ENCODE data around the gene SH3RF1. TPM values are rescaled to one million over a fixed set of nuclear protein-coding genes. Genes with fewer than 3 reads are reported as not detected.
A peak's percentile ranks its signal among the peaks of the same experiment; 100 is the strongest.

The SH3RF1 gene
- total and polyA plus RNA-seq, 11 donors = 1.7 to 17.2 (median 8.9) TPM

DNA sequence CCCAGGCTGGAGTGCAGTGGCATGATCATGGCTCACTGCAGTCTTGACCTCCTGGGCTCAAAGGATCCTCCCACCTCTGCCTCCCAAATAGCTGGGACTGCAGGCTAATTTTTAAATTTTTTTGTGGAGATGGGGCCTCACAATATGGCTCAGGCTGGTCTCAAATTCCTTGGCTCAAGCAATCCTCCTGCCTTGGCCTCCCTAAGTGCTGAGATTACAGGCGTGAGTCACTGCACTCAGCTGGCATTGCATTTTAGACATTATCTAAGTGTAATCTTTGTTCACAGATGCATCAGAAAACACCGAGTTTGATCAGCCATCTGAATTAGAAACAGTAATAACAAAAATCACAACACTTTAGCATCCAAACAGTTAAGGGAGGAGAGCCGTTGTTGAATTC, 207.3 kb downstream of the SH3RF1 start:
- Histone ChIP-seq H3K36me3 (no peaks in the 10 kb centered on the region), H3K4me3 (no peak overlapping the region), H3K4me1 (peaks cover 0 to 46% (median 33%) of the 10 kb centered on the region in 12 donors), H3K27me3 (no peaks in the 10 kb centered on the region), H3K27ac (peak overlapping the region in 8 of 12 donors; percentile 57 to 88 (median 79)), H3K9me3 (no peaks in the 10 kb centered on the region)
- intact Hi-C loops (cut with DNase I) = no loop called here
- ATAC-seq = no peak
- WGBS, 4 donors = 82 to 90% (median 84%) methylated on average over 3 of the region's 3 CpGs
- no peak for TF ChIP-seq POLR2A (IDR thresholded peaks at IDR 0.05)
- TF ChIP-seq, protein P1, sequence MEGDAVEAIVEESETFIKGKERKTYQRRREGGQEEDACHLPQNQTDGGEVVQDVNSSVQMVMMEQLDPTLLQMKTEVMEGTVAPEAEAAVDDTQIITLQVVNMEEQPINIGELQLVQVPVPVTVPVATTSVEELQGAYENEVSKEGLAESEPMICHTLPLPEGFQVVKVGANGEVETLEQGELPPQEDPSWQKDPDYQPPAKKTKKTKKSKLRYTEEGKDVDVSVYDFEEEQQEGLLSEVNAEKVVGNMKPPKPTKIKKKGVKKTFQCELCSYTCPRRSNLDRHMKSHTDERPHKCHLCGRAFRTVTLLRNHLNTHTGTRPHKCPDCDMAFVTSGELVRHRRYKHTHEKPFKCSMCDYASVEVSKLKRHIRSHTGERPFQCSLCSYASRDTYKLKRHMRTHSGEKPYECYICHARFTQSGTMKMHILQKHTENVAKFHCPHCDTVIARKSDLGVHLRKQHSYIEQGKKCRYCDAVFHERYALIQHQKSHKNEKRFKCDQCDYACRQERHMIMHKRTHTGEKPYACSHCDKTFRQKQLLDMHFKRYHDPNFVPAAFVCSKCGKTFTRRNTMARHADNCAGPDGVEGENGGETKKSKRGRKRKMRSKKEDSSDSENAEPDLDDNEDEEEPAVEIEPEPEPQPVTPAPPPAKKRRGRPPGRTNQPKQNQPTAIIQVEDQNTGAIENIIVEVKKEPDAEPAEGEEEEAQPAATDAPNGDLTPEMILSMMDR (IDR thresholded peaks at IDR 0.05) = no peak
- no peak for DNase-seq

DNA sequence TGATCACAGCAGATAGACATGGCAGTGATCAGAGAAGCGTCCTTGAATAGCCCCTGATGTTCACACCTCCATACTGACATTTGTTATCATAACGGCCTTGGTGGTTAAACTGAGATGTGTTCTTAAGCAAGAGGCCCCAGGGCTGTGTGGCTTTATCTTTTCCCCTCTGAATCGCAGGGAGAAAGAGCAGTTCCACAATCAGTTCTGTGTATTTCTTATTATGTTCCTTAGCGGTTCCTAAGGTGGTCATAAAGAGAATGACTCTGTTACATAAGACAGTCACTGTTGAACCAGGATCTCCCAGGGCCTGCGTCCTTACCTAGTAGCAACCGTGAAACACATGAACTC, 207.9 kb downstream of the SH3RF1 start:
- TF ChIP-seq POLR2A (IDR thresholded peaks at IDR 0.05) = no peak
- TF ChIP-seq, protein P1 (IDR thresholded peaks at IDR 0.05) = no peak
- ATAC-seq = peak in 3 of 4 donors; percentile 9 to 74 (median 50)
- no peaks in the 10 kb centered on the region for H3K36me3 ChIP-seq
- no peaks in the 10 kb centered on the region for H3K9me3 ChIP-seq
- 35 to 49% (median 45%) methylated on average over 6 of the region's 6 CpGs for WGBS, 4 donors
- intact Hi-C loops (cut with DNase I) = no loop called here
- peak overlapping the region in 1 of 12 donors; percentile 2 for H3K4me3 ChIP-seq
- peak overlapping the region; percentile 25 to 88 (median 67) for H3K27ac ChIP-seq
- peaks cover 0 to 52% (median 34%) of the 10 kb centered on the region in 12 donors for H3K4me1 ChIP-seq
- DNase-seq = no peak
- H3K27me3 ChIP-seq = no peaks in the 10 kb centered on the region

DNA sequence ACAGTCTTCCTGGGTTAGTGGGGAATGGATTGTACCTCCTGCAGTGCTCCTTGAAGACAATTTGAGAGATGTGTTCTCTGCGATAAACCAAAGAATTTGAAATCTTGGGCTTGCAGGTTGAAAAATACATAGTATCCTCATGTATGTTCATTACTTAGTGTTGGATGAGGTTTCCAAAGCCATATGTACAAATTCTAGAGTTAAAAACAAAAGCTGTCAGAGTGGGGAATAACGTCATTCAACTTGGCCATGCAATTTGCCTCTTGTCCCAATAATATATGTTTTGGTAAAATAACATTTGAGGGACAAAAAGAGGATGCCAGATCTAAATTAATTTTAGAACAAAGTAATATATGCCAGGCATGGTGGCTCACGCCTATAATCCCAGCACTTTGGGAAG, 209.4 kb downstream of the SH3RF1 start:
- Histone ChIP-seq H3K36me3 (no peaks in the 10 kb centered on the region), H3K27me3 (no peaks in the 10 kb centered on the region), H3K27ac (peak overlapping the region in 9 of 12 donors; percentile 6 to 88 (median 78)), H3K4me3 (no peak overlapping the region), H3K9me3 (no peaks in the 10 kb centered on the region), H3K4me1 (peaks cover 0 to 60% (median 36%) of the 10 kb centered on the region in 12 donors)
- ATAC-seq (no peak), DNase-seq (no peak)
- TF ChIP-seq, protein P1 (IDR thresholded peaks at IDR 0.05) = no peak
- no peak for TF ChIP-seq POLR2A (IDR thresholded peaks at IDR 0.05)
- intact Hi-C loops (cut with DNase I) = no loop called here
- 91 to 97% (median 95%) methylated on average over 3 of the region's 3 CpGs for WGBS, 4 donors

DNA sequence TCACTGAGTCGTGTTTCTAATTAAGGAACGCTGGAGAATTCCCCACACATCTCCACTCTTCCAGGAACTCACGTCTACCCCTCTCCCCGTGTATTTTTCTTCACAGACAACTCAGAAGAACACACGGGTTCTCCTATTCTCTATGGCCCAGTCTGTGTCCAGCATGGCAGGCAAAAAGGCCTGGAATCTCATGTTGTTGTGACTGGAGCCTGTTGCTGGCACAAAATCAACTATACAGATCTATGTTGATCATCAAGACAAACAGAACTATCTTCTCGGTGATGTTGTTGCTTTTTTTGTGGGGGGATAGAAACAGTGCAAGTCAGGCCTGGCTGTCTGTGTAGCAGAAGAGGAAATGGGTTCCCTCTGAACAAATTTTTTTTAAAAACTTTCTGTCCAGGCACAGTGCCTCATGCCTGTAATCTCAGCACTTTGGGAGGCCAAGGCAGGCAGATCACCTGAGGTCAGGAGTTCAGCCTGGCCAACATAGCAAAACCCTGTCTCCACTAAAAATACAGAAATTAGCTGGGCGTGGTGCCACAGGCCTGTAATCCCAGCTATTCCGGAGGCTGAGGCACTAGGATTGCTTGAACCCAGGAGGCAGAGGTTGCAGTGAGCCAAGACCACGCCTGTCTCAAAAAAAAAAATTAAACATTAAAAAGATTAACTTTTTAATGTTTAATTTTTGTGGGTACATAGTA, 210.2 kb downstream of the SH3RF1 start:
- no peak for ATAC-seq
- 50 to 68% (median 58%) methylated on average over 9 of the region's 9 CpGs for WGBS, 4 donors

More for the DNA sequence above, 210.2 kb downstream of the SH3RF1 start:
- DNase-seq = no peak
- peaks cover 0 to 60% (median 36%) of the 10 kb centered on the region in 12 donors for H3K4me1 ChIP-seq
- intact Hi-C loops (cut with DNase I) = no loop called here
- H3K9me3 ChIP-seq = no peaks in the 10 kb centered on the region
- H3K4me3 ChIP-seq = no peak overlapping the region
- no peaks in the 10 kb centered on the region for H3K27me3 ChIP-seq
- H3K27ac ChIP-seq = peak overlapping the region; percentile 56 to 93 (median 86)
- H3K36me3 ChIP-seq = no peaks in the 10 kb centered on the region
- TF ChIP-seq, protein P1 (IDR thresholded peaks at IDR 0.05) = no peak
- TF ChIP-seq POLR2A (IDR thresholded peaks at IDR 0.05) = no peak
